Liver (tissue), 9 donors: ENCODE results near the gene ZNF783. TPM values are rescaled to one million over a fixed set of nuclear protein-coding genes. Genes with fewer than 3 reads are reported as not detected.

Experiments used
- DNase-seq: peaks from one replicate; pipeline ENCODE4 v3.0.0-alpha.2; 2017; ENCODE audit warnings: low spot score
- H3K27ac ChIP-seq, 2 donors: one replicate each; pipeline ENCODE4 v1.7.0; 2013; ENCODE audit warnings: inconsistent platforms in 2 of 2, low read length in 2 of 2, control low read depth in 1 of 2, low read depth in 1 of 2, mild to moderate bottlenecking in 1 of 2
- H3K27me3 ChIP-seq, 4 donors: one replicate each; pipeline versions ENCODE4 v1.6.1 to v1.7.0; 2013; ENCODE audit warnings: low read length in 3 of 4, inconsistent platforms in 1 of 4, mild to moderate bottlenecking in 1 of 4, moderate library complexity in 1 of 4; ENCODE audit not compliant: control insufficient read depth in 4 of 4, insufficient read depth in 4 of 4
- H3K36me3 ChIP-seq, 4 donors: one replicate each; pipeline versions ENCODE4 v1.6.1 to v1.7.0; 2013; ENCODE audit warnings: low read length in 3 of 4, mild to moderate bottlenecking in 3 of 4, low read depth in 1 of 4, moderate library complexity in 1 of 4; ENCODE audit not compliant: control insufficient read depth in 4 of 4, insufficient read depth in 3 of 4
- H3K4me1 ChIP-seq, 4 donors: one replicate each; pipeline versions ENCODE4 v1.6.1 to v1.7.0; 2013; ENCODE audit warnings: low read length in 3 of 4, mild to moderate bottlenecking in 3 of 4, moderate library complexity in 1 of 4; ENCODE audit not compliant: control insufficient read depth in 4 of 4, insufficient read depth in 4 of 4
- H3K4me3 ChIP-seq, 3 donors: one replicate each; pipeline versions ENCODE4 v1.6.1 to v1.7.0; 2013; ENCODE audit warnings: low read length in 3 of 3, control low read depth in 1 of 3, low read depth in 1 of 3, mild to moderate bottlenecking in 1 of 3
- H3K9ac ChIP-seq, 2 donors: one replicate each; pipeline ENCODE4 v1.7.0; 2013; ENCODE audit warnings: low read length in 2 of 2, mild to moderate bottlenecking in 2 of 2, moderate library complexity in 2 of 2, control low read depth in 1 of 2, low read depth in 1 of 2
- H3K9me3 ChIP-seq, 4 donors: one replicate each; pipeline versions ENCODE4 v1.6.1 to v1.7.0; 2013; ENCODE audit warnings: low read length in 3 of 4; ENCODE audit not compliant: control insufficient read depth in 4 of 4
- ATF3 ChIP-seq: IDR thresholded peaks from 2 replicates; pipeline ENCODE4 v1.6.1; 2016; ENCODE audit warnings: antibody characterized with exemption
- CTCF ChIP-seq: fragments of 150-350 bp; IDR thresholded peaks from 2 replicates; pipeline ENCODE4 v1.5.1; 2017; ENCODE audit warnings: improper control_type of control experiment, low read depth, low read length; ENCODE audit not compliant: missing input control
- EGR1 ChIP-seq, 2 donors: IDR thresholded peaks; 2 replicates each; pipeline ENCODE4 v1.6.1; 2016 to 2018; ENCODE audit warnings: antibody characterized with exemption in 2 of 2, low read depth in 2 of 2
- FOXA1 ChIP-seq: IDR thresholded peaks from 2 replicates; pipeline ENCODE4 v1.6.1; 2016; ENCODE audit warnings: antibody characterized with exemption
- FOXA2 ChIP-seq: IDR thresholded peaks from 2 replicates; pipeline ENCODE4 v1.6.1; 2016; ENCODE audit warnings: antibody characterized with exemption
- GABPA ChIP-seq, 2 donors: IDR thresholded peaks in 1 of 2; conservative IDR thresholded peaks in 1 of 2; 2 replicates each; pipeline ENCODE4 v1.6.1; 2016; ENCODE audit warnings: antibody characterized with exemption in 2 of 2, mild to moderate bottlenecking in 1 of 2, moderate library complexity in 1 of 2
- HNF4A ChIP-seq, 2 donors: conservative IDR thresholded peaks; 2 replicates each; pipeline ENCODE4 v1.6.1; 2016; ENCODE audit warnings: antibody characterized with exemption in 2 of 2, mild to moderate bottlenecking in 2 of 2
- HNF4G ChIP-seq: IDR thresholded peaks from 2 replicates; pipeline ENCODE4 v1.6.1; 2016; ENCODE audit warnings: antibody characterized with exemption
- JUND ChIP-seq, 2 donors: IDR thresholded peaks; 2 replicates each; pipeline ENCODE4 v1.6.1; 2016; ENCODE audit warnings: antibody characterized with exemption in 2 of 2
- MAX ChIP-seq: IDR thresholded peaks from 2 replicates; pipeline ENCODE4 v1.6.1; 2016; ENCODE audit warnings: antibody characterized with exemption
- NR2F2 ChIP-seq: IDR thresholded peaks from 2 replicates; pipeline ENCODE4 v1.6.1; 2016; ENCODE audit warnings: antibody characterized with exemption
- RAD21 ChIP-seq, 2 donors: IDR thresholded peaks; 2 replicates each; pipeline ENCODE4 v1.6.1; 2016; ENCODE audit warnings: antibody characterized with exemption in 2 of 2, mild to moderate bottlenecking in 2 of 2
- REST ChIP-seq: IDR thresholded peaks from 2 replicates; pipeline ENCODE4 v1.6.1; 2016; ENCODE audit warnings: antibody characterized with exemption, mild to moderate bottlenecking
- RXRA ChIP-seq, 2 donors: IDR thresholded peaks; 2 replicates each; pipeline ENCODE4 v1.6.1; 2017 to 2018; ENCODE audit warnings: antibody characterized with exemption in 2 of 2, mild to moderate bottlenecking in 1 of 2
- SP1 ChIP-seq: IDR thresholded peaks from 2 replicates; pipeline ENCODE4 v1.6.1; 2018; ENCODE audit warnings: antibody characterized with exemption, mild to moderate bottlenecking
- TAF1 ChIP-seq: conservative IDR thresholded peaks from 2 replicates; pipeline ENCODE4 v1.6.1; 2016; ENCODE audit warnings: antibody characterized with exemption, mild to moderate bottlenecking
- YY1 ChIP-seq: IDR thresholded peaks from 2 replicates; pipeline ENCODE4 v1.6.1; 2016; ENCODE audit warnings: antibody characterized with exemption, mild to moderate bottlenecking
- ZBTB33 ChIP-seq: IDR thresholded peaks from 2 replicates; pipeline ENCODE4 v1.6.1; 2016; ENCODE audit warnings: antibody characterized with exemption
- WGBS: extraction: QIAGEN DNeasy Blood & Tissue Kit; methylation state at CpG from one replicate; pipeline ENCODE4 v1.1.7; 2013; 5-methylcytosine and 5-hydroxymethylcytosine counted together
- polyA plus RNA-seq, 2 donors: library from polyadenylated mRNA; stranded (reverse) in 1 of 2; unstranded in 1 of 2; fragments of 200-250 nt in 1 of 2; fragments of >200 nt in 1 of 2; fragmentation: Nextera tagmentation in 1 of 2; extraction: Ambion mirVana in 1 of 2; gene quantifications; one replicate each; pipeline versions ENCODE4 v1.2.1 to v1.2.3, GENCODE V29; 2013 to 2015
- total RNA-seq, 2 donors: library from RNA; depleted of rRNA; stranded (reverse); fragments of >200 nt; gene quantifications; one replicate each; pipeline ENCODE4 v1.2.3, GENCODE V29; 2014
- donor health status: healthy.
- donor health status: healthy.
- donor health status: healthy.
- donor health status: healthy.
- donor health status: healthy.

The ZNF783 gene
- total and polyA plus RNA-seq, 4 donors, result 1.5 to 4.3 (median 1.8) TPM

GRCh38 chr7:149310113-149310836, 48.3 kb downstream of the ZNF783 start:
- no peak for DNase-seq
- Histone ChIP-seq H3K4me1 (peaks cover 0 to 9% (median 5%) of the 10 kb centered on the region in 4 donors), H3K9me3 (no peaks in the 10 kb centered on the region), H3K9ac (no peak overlapping the region), H3K27ac (no peak overlapping the region), H3K27me3 (no peaks in the 10 kb centered on the region), H3K36me3 (no peaks in the 10 kb centered on the region), H3K4me3 (no peak overlapping the region)
- peak; percentile 65 for TF ChIP-seq CTCF
- TF ChIP-seq FOXA1, result no peak
- peak; percentile 24 for TF ChIP-seq ATF3
- no peak for TF ChIP-seq JUND (IDR thresholded peaks at IDR 0.05)
- no peak for TF ChIP-seq GABPA (IDR thresholded peaks at IDR 0.05 in 1 of 2, conservative IDR thresholded peaks at IDR 0.05 in 1 of 2)
- no peak for TF ChIP-seq MAX
- no peak for TF ChIP-seq RXRA (IDR thresholded peaks at IDR 0.05)
- no peak for TF ChIP-seq TAF1
- no peak for TF ChIP-seq NR2F2
- no peak for TF ChIP-seq FOXA2
- TF ChIP-seq SP1, result no peak
- TF ChIP-seq YY1, result peak; percentile 14
- TF ChIP-seq RAD21 (IDR thresholded peaks at IDR 0.05), result peak; percentile 95 to 97
- TF ChIP-seq HNF4A (conservative IDR thresholded peaks at IDR 0.05), result no peak
- 92% methylated on average over 3 of the region's 3 CpGs for WGBS

- Histone ChIP-seq H3K9me3 (no peaks in the 10 kb centered on the region), H3K36me3 (no peaks in the 10 kb centered on the region), H3K4me3 (no peak overlapping the region), H3K9ac (no peak overlapping the region), H3K4me1 (peaks cover 0 to 9% (median 5%) of the 10 kb centered on the region in 4 donors), H3K27ac (no peak overlapping the region), H3K27me3 (no peaks in the 10 kb centered on the region)
- no peak for DNase-seq
- no peak for TF ChIP-seq FOXA1
- no peak for TF ChIP-seq CTCF
- TF ChIP-seq HNF4G, result no peak
- TF ChIP-seq FOXA2, result peak; percentile 23
- no peak for TF ChIP-seq RAD21 (IDR thresholded peaks at IDR 0.05)
- TF ChIP-seq REST, result no peak
- no peak for TF ChIP-seq EGR1 (IDR thresholded peaks at IDR 0.05; ENCODE audit: low read depth in 2 of 2)
- TF ChIP-seq TAF1, result no peak
- peak; percentile 20 to 79 for TF ChIP-seq RXRA (IDR thresholded peaks at IDR 0.05)
- no peak for TF ChIP-seq GABPA (IDR thresholded peaks at IDR 0.05 in 1 of 2, conservative IDR thresholded peaks at IDR 0.05 in 1 of 2)
- TF ChIP-seq YY1, result no peak
- peak in 1 of 2 donors; percentile 61 for TF ChIP-seq HNF4A (conservative IDR thresholded peaks at IDR 0.05)
- TF ChIP-seq ATF3, result no peak
- no peak for TF ChIP-seq NR2F2
- TF ChIP-seq MAX, result peak; percentile 19
- peak; percentile 49 for TF ChIP-seq ZBTB33
- no peak for TF ChIP-seq SP1
- TF ChIP-seq JUND (IDR thresholded peaks at IDR 0.05), result peak in 1 of 2 donors; percentile 27
- WGBS, result 44% methylated on average over 4 of the region's 4 CpGs
Observed at GRCh38 chr7:149310990-149311573, 49.1 kb downstream of the ZNF783 start.
